DOHH2 (cell line): ENCODE data around the gene NMUR1.

ENCODE experiments used
- EZH2phosphoT487 ChIP-seq: fragments of 200-600 bp; sonication (generic); IDR thresholded peaks from 2 replicates; pipeline ENCODE4 v1.6.1; 2017; ENCODE audit warnings: borderline replicate concordance, mild to moderate bottlenecking, antibody characterized with exemption, low read length, moderate library complexity, mixed read lengths
- TF ChIP-seq, protein P1 (sequence below): fragments of 200-600 bp; sonication (generic); IDR thresholded peaks from one replicate; pipeline ENCODE4 v1.5.1; 2014; ENCODE audit warnings: antibody characterized with exemption, mild to moderate bottlenecking, low read depth, low read length; ENCODE audit not compliant: poor library complexity, severe bottlenecking

DNA sequence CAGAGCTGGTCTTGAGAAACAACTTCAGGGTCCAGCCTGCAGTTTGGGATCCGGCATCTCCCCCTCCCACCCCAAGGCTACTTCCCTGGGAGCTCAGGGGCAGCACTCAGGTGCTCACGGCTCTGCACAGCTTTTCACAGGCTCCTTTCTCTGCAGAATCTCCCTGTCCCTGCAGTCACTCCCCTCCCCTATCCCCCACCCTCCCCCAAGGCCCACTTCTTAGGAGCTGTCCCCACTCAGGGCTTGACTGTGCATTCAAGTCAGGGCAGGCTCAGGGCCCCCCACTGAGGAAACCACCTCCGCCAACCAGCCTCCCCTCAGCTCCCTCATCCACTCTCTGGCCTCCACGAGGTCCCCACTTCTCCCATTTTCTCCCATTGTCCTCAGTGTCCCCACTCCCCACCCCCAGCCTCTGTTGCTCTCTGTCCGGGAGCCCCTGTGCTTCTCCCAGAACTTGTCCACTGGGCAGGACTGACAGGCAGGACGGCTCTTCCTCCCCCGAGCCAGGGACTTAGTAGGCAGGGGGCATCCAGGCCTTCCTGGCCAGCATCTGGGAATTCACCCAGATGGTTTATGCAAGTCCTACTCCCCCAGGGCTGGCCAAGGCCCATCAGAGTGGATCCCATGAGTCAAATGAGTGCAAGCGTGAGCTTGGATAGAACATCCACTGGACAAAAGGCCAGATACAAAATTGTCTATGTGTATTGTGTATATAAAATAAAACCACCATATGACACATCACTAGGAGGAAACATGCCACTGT, 7.6 kb downstream of the NMUR1 start:
- TF ChIP-seq, protein P1, sequence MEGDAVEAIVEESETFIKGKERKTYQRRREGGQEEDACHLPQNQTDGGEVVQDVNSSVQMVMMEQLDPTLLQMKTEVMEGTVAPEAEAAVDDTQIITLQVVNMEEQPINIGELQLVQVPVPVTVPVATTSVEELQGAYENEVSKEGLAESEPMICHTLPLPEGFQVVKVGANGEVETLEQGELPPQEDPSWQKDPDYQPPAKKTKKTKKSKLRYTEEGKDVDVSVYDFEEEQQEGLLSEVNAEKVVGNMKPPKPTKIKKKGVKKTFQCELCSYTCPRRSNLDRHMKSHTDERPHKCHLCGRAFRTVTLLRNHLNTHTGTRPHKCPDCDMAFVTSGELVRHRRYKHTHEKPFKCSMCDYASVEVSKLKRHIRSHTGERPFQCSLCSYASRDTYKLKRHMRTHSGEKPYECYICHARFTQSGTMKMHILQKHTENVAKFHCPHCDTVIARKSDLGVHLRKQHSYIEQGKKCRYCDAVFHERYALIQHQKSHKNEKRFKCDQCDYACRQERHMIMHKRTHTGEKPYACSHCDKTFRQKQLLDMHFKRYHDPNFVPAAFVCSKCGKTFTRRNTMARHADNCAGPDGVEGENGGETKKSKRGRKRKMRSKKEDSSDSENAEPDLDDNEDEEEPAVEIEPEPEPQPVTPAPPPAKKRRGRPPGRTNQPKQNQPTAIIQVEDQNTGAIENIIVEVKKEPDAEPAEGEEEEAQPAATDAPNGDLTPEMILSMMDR = no peak
- no peak for TF ChIP-seq EZH2phosphoT487
